K562 (cell line): ENCODE results near the gene DOK3. TPM values are rescaled to one million over a fixed set of nuclear protein-coding genes. Genes with fewer than 3 reads are reported as not detected.

Experiments
- ATAC-seq: fragments of 200-7000 bp; cut with Tn5 transposase; 3 replicates; pipeline ENCODE4 v1.9.1; 2020; ENCODE audit warnings: moderate library complexity
- BruUV-seq: library from RNA; stranded (reverse); fragments of 400-500 nt; replicated peaks from 2 replicates; lab custom pipeline; 2021; lab: Mats Ljungman, UMichigan
- CTCF ChIA-PET: fragments of 300-600 bp; formaldehyde crosslinking; extraction: SDS; loops from one replicate; lab custom pipeline; 2021; ENCODE audit warnings: low intra/inter-chr PET ratio; lab: Yijun Ruan, JAX
- POLR2A ChIA-PET: fragments of 300-600, 350-650 bp; sonication (Branson Sonifier 250); formaldehyde crosslinking; extraction: SDS; loops from one replicate; lab custom pipeline; 2021; ENCODE audit warnings: antibody characterized with exemption, inconsistent platforms; lab: Yijun Ruan, JAX
- DNase-seq, 4 experiments: peaks; one replicate each; pipeline versions ENCODE4 v3.0.0 to v3.0.0-alpha.2; 2011 to 2018; ENCODE audit warnings: low spot score in 3 of 4, mixed read lengths in 3 of 4; ENCODE audit errors: extremely low read depth in 1 of 4
- FAIRE-seq: peaks from 2 replicates; lab custom pipeline; 2011; peaks lifted over from hg19 to GRCh38; lab: Jason Lieb, UNC
- H2AFZ ChIP-seq: 2 replicates; pipeline ENCODE4 v1.6.0; 2011; ENCODE audit warnings: low read depth, low read length, control low read depth, inconsistent platforms
- H3K27ac ChIP-seq: fragments of 200-600 bp; 3 replicates; pipeline ENCODE4 v1.8.0; 2011; ENCODE audit warnings: low read depth, mild to moderate bottlenecking, control low read depth, inconsistent platforms, low read length, moderate library complexity, mixed read lengths; ENCODE audit errors: extremely low read depth
- H3K27me3 ChIP-seq, 2 experiments: fragments of 300-600 bp in 1 of 2; 2 replicates in 1 of 2; 3 replicates in 1 of 2; pipeline versions ENCODE4 v1.6.0 to v1.8.0; 2011; ENCODE audit warnings: inconsistent platforms in 2 of 2, low read length in 2 of 2, mild to moderate bottlenecking in 1 of 2, mixed read lengths in 1 of 2, moderate library complexity in 1 of 2; ENCODE audit not compliant: control insufficient read depth in 2 of 2, insufficient read depth in 2 of 2
- H3K36me3 ChIP-seq: fragments of 300-600 bp; 3 replicates; pipeline ENCODE4 v1.8.0; 2011; ENCODE audit warnings: mild to moderate bottlenecking, low read length, inconsistent platforms; ENCODE audit not compliant: control insufficient read depth, insufficient read depth
- H3K4me1 ChIP-seq, 2 experiments: fragments of 200-600 bp in 1 of 2; replicated peaks in 1 of 2; 2 replicates in 1 of 2; 3 replicates in 1 of 2; pipeline versions ENCODE4 v1.5.1 to v1.8.0; 2011; ENCODE audit warnings: inconsistent platforms in 2 of 2, low read length in 2 of 2, mild to moderate bottlenecking in 1 of 2, mixed read lengths in 1 of 2, moderate library complexity in 1 of 2; ENCODE audit not compliant: control insufficient read depth in 2 of 2, insufficient read depth in 2 of 2
- H3K4me2 ChIP-seq: 2 replicates; pipeline ENCODE4 v1.6.1; 2011; ENCODE audit warnings: low read length, control low read depth, inconsistent platforms, mixed read lengths; ENCODE audit not compliant: insufficient read depth
- H3K4me3 ChIP-seq: fragments of 200-600 bp; sonication (generic), shearing (Covaris generic); 2 replicates; pipeline ENCODE4 v1.5.1; 2016; ENCODE audit warnings: control low read depth, inconsistent platforms
- H3K79me2 ChIP-seq: fragments of 200-600 bp; 3 replicates; pipeline ENCODE4 v1.8.0; 2011; ENCODE audit warnings: low read length, inconsistent platforms; ENCODE audit not compliant: control insufficient read depth, insufficient read depth
- H3K9ac ChIP-seq, 2 experiments: 2 replicates each; pipeline versions ENCODE4 v1.6.0 to v1.6.1; 2011; ENCODE audit warnings: low read depth in 2 of 2, low read length in 2 of 2, control low read depth in 1 of 2, inconsistent platforms in 1 of 2, mild to moderate bottlenecking in 1 of 2, mixed read lengths in 1 of 2; ENCODE audit not compliant: insufficient read depth in 1 of 2
- H3K9me1 ChIP-seq: one replicate; pipeline ENCODE4 v1.6.0; 2011; ENCODE audit warnings: inconsistent platforms, mild to moderate bottlenecking, low read length, moderate library complexity; ENCODE audit not compliant: control insufficient read depth, insufficient read depth
- H3K9me3 ChIP-seq: replicated peaks from 2 replicates; pipeline ENCODE4 v1.5.1; 2011; ENCODE audit warnings: low read depth, low read length, inconsistent platforms; ENCODE audit not compliant: control insufficient read depth, insufficient read depth
- H4K20me1 ChIP-seq: replicated peaks from 2 replicates; pipeline ENCODE4 v1.6.1; 2011; ENCODE audit warnings: low read length, inconsistent platforms, mixed read lengths; ENCODE audit not compliant: control insufficient read depth, insufficient read depth
- CXXC5 ChIP-seq: fragments of 250-450 bp; sonication (Bioruptor Pico); IDR thresholded peaks from 2 replicates; pipeline ENCODE4 v1.8.0; 2022; ENCODE audit warnings: inconsistent platforms, mild to moderate bottlenecking, moderate library complexity
- EP400 ChIP-seq: fragments of 450-650 bp; IDR thresholded peaks from 2 replicates; pipeline ENCODE4 v1.6.1; 2017; ENCODE audit warnings: antibody characterized with exemption, mild to moderate bottlenecking, moderate library complexity
- HDAC1 ChIP-seq, 2 experiments: fragments of 450-650 bp; IDR thresholded peaks; 2 replicates each; pipeline ENCODE4 v1.6.1; 2016 to 2017; ENCODE audit warnings: inconsistent platforms in 1 of 2, mild to moderate bottlenecking in 1 of 2, moderate library complexity in 1 of 2
- KDM1A ChIP-seq, 2 experiments: fragments of 450-650 bp; IDR thresholded peaks; 2 replicates each; pipeline ENCODE4 v1.6.1; 2016; ENCODE audit warnings: mild to moderate bottlenecking in 2 of 2
- LEF1 ChIP-seq: fragments of 450-650 bp; IDR thresholded peaks from 2 replicates; pipeline ENCODE4 v1.6.1; 2016; ENCODE audit warnings: mild to moderate bottlenecking
- POLR2G ChIP-seq: fragments of 200-400 bp; formaldehyde crosslinking; IDR thresholded peaks from 2 replicates; pipeline ENCODE4 v1.6.1; 2017; ENCODE audit warnings: low read depth, mild to moderate bottlenecking, antibody characterized with exemption, low read length, moderate library complexity
- PTBP1 ChIP-seq: fragments of 200-400 bp; formaldehyde crosslinking; IDR thresholded peaks from 2 replicates; pipeline ENCODE4 v1.6.1; 2017; ENCODE audit warnings: low read depth, low read length
- RCOR1 ChIP-seq, 2 experiments: IDR thresholded peaks; 2 replicates each; pipeline ENCODE4 v1.6.1; 2012; ENCODE audit warnings: low read depth in 2 of 2, low read length in 2 of 2, borderline replicate concordance in 1 of 2, improper control_type of control experiment in 1 of 2
- ZBTB33 ChIP-seq: sonication (generic); formaldehyde crosslinking; IDR thresholded peaks from 2 replicates; pipeline ENCODE4 v1.8.1; 2023; ENCODE audit warnings: mild to moderate bottlenecking, missing genetic modification reagents
- WGBS: fragments of 100-300 bp; shearing (Covaris generic); methylation state at CpG from one replicate; pipeline ENCODE4 v1.1.6; 2016; ENCODE audit warnings: low coverage, mixed read lengths; ENCODE audit not compliant: insufficient coverage; ENCODE audit errors: missing lambda C conversion rate; 5-methylcytosine and 5-hydroxymethylcytosine counted together
- in situ Hi-C: fragments of 300-500 bp; cut with MboI; formaldehyde crosslinking; loops from 4 replicates; pipeline ENCODE4 v1.15.0; 2018; ENCODE audit warnings: inconsistent platforms, mixed read lengths
- intact Hi-C: fragments of 100-400 bp; cut with micrococcal nuclease; formaldehyde crosslinking; loops from 2 replicates; pipeline ENCODE4 v1.14.2; 2022
- polyA plus RNA-seq, 8 experiments: library from polyadenylated mRNA; depleted of rRNA in 4 of 8; stranded (reverse) in 5 of 8; unstranded in 3 of 8; fragments of >200 nt; fragmentation: Nextera tagmentation in 2 of 8; fragmentation: Illumina TruSeq in 1 of 8; extraction: Ambion mirVana in 2 of 8; extraction: Trizol in 1 of 8; gene quantifications; 2 replicates each; pipeline versions ENCODE4 v1.2.1 to v1.2.3, GENCODE V29; 2011 to 2014; ENCODE audit warnings: inconsistent platforms in 1 of 8, missing spikeins in 1 of 8
- total RNA-seq, 7 experiments: library from RNA; depleted of rRNA in 6 of 7; stranded (reverse); fragments of >200 nt in 6 of 7; fragmentation: Illumina TruSeq in 2 of 7; extraction: Trizol in 2 of 7; gene quantifications; 2 replicates each; pipeline versions ENCODE4 v1.2.1 to v1.2.3, GENCODE V29; 2011 to 2021; ENCODE audit warnings: low replicate concordance in 1 of 7

The DOK3 gene
- total and polyA plus RNA-seq, 9 of the 15 experiments (the other 6 are each of a cell fraction or from before 2014, with no cell fraction given) = 1.3 to 23.0 (median 8.0) TPM

GRCh38 chr5:177507165-177507564 is 2.5 kb downstream of the DOK3 start (continued):
- TF ChIP-seq HDAC1 (IDR thresholded peaks at IDR 0.05) (peak in 1 of 2 experiments; percentile 24; a peak in 1 of 4 replicates), EP400 (peak; percentile 19; the same call in 1 of the 2 replicates), CXXC5 (CRISPR knock-in tag) (peak; percentile 27; the same call in 1 of the 2 replicates), RCOR1 (IDR thresholded peaks at IDR 0.05; ENCODE audit: borderline replicate concordance in 1 of 2, low read depth in 2 of 2, low read length in 2 of 2) (0 out of 4 replicates have a peak, but pooled peaks of 1 of the 2 experiments have one; percentile 21), ZBTB33 (CRISPR knock-in tag) (peak; percentile 78), PTBP1 (no peak)

- DNase-seq = no peak
- H3K27me3 ChIP-seq = no peaks in the 10 kb centered on the region
- H3K4me1 ChIP-seq = peaks cover 31 to 65% of the 10 kb centered on the region in 2 experiments
- no TSS peak for BruUV-seq
- no peak for ATAC-seq
- peaks cover 15% of the 10 kb centered on the region; the same call in 2 of the 3 replicates for H3K79me2 ChIP-seq
- TF ChIP-seq LEF1 = no peak
- TF ChIP-seq POLR2G = 0 out of 2 replicates have a peak, but pooled peaks have one; percentile 3
- TF ChIP-seq KDM1A (IDR thresholded peaks at IDR 0.05) = no peak
- H3K36me3 ChIP-seq = peaks cover 24% of the 10 kb centered on the region
- in situ Hi-C loops = no loop called here
- H3K27ac ChIP-seq = no peak overlapping the region
- no peak overlapping the region for H3K4me3 ChIP-seq
- 90% methylated on average over 4 of the region's 4 CpGs for WGBS
- ChIA-PET POLR2A (interaction anchor here (0.6 to 1.4 kb wide), 6 partner anchors 9 to 108 kb away, joined by 3 to 7 read pairs (median 4); partner anchors contain the start of gene TMED9), CTCF (no interaction called here)
- peak overlapping the region in 1 of 2 experiments; percentile 1; a peak in 2 of 4 replicates for H3K9ac ChIP-seq
- no peak overlapping the region for H2AFZ ChIP-seq
- no peak overlapping the region for H3K4me2 ChIP-seq
- no peaks in the 10 kb centered on the region for H3K9me1 ChIP-seq
- intact Hi-C loops = no loop called here
- no peaks in the 10 kb centered on the region for H3K9me3 ChIP-seq
- FAIRE-seq = no peak
- no peaks in the 10 kb centered on the region for H4K20me1 ChIP-seq
These were observed 4.6 kb downstream of the DOK3 start for GRCh38 chr5:177505075-177505474.
